Neural progenitor cell (in vitro differentiated cells): ENCODE data around the gene GRAMD1B. TPM values are rescaled to one million over a fixed set of nuclear protein-coding genes. Genes with fewer than 3 reads are reported as not detected.
A peak's percentile ranks its signal among the peaks of the same experiment; 100 is the strongest.

Source experiments
- DNase-seq: peaks from one replicate; pipeline ENCODE4 v3.0.0-alpha.2; 2016; ENCODE audit warnings: low spot score
- H2AFZ ChIP-seq: fragments of 200-600 bp; sonication (generic); replicated peaks from 2 replicates; pipeline ENCODE4 v1.6.1; 2016; ENCODE audit warnings: antibody characterized with exemption
- H3F3A ChIP-seq: fragments of 200-600 bp; sonication (generic); 2 replicates; pipeline ENCODE4 v1.6.1; 2016; ENCODE audit warnings: antibody characterized with exemption, low read depth
- H3K27ac ChIP-seq: fragments of 200-600 bp; sonication (generic); 2 replicates; pipeline ENCODE4 v1.5.1; 2016; ENCODE audit warnings: mild to moderate bottlenecking
- H3K27me3 ChIP-seq: fragments of 200-600 bp; sonication (generic); 2 replicates; pipeline ENCODE4 v1.6.1; 2016; ENCODE audit warnings: mild to moderate bottlenecking, moderate library complexity
- H3K36me3 ChIP-seq: fragments of 200-600 bp; sonication (generic); 2 replicates; pipeline ENCODE4 v1.5.1; 2016
- H3K4me1 ChIP-seq: fragments of 200-600 bp; sonication (generic); 2 replicates; pipeline ENCODE4 v1.6.1; 2016; ENCODE audit warnings: mixed run types
- H3K4me2 ChIP-seq: fragments of 200-600 bp; sonication (generic); 2 replicates; pipeline ENCODE4 v1.6.1; 2016
- H3K4me3 ChIP-seq: fragments of 200-600 bp; sonication (generic); 2 replicates; pipeline ENCODE4 v1.5.1; 2016
- H3K79me2 ChIP-seq: fragments of 200-600 bp; sonication (generic); 2 replicates; pipeline ENCODE4 v1.6.1; 2016; ENCODE audit warnings: low read depth
- H3K9ac ChIP-seq: fragments of 200-600 bp; sonication (generic); 2 replicates; pipeline ENCODE4 v1.6.1; 2016
- H3K9me3 ChIP-seq: fragments of 200-600 bp; sonication (generic); 2 replicates; pipeline ENCODE4 v1.5.1; 2016; ENCODE audit warnings: low read depth
- H4K20me1 ChIP-seq: fragments of 200-600 bp; sonication (generic); 2 replicates; pipeline ENCODE4 v1.6.1; 2016; ENCODE audit warnings: low read depth
- H3K27ac Mint-ChIP-seq: 3 replicates; pipeline ENCODE4 v1.8.0; 2021; ENCODE audit warnings: mixed read lengths
- H3K27me3 Mint-ChIP-seq: 2 replicates; pipeline ENCODE4 v1.8.0; 2022; ENCODE audit warnings: low read depth, mild to moderate bottlenecking, inconsistent platforms, moderate library complexity, mixed read lengths; ENCODE audit not compliant: insufficient read depth
- H3K36me3 Mint-ChIP-seq: 3 replicates; pipeline ENCODE4 v1.8.0; 2021; ENCODE audit warnings: mixed read lengths
- H3K4me1 Mint-ChIP-seq: 3 replicates; pipeline ENCODE4 v1.8.0; 2021; ENCODE audit warnings: mixed read lengths
- H3K4me3 Mint-ChIP-seq: 3 replicates; pipeline ENCODE4 v1.8.0; 2021; ENCODE audit warnings: mild to moderate bottlenecking, moderate library complexity, mixed read lengths
- H3K9me3 Mint-ChIP-seq: 3 replicates; pipeline ENCODE4 v1.8.0; 2020; ENCODE audit warnings: mixed read lengths
- CTCF ChIP-seq: fragments of 200-600 bp; sonication (generic); IDR thresholded peaks from 2 replicates; pipeline ENCODE4 v1.5.1; 2017; ENCODE audit warnings: antibody characterized with exemption, mild to moderate bottlenecking
- EZH2 ChIP-seq: fragments of 200-600 bp; sonication (generic); IDR thresholded peaks from 2 replicates; pipeline ENCODE4 v1.6.1; 2017; ENCODE audit warnings: antibody characterized with exemption, mild to moderate bottlenecking, moderate library complexity
- EZH2phosphoT487 ChIP-seq: fragments of 200-600 bp; sonication (generic); IDR thresholded peaks from 2 replicates; pipeline ENCODE4 v1.6.1; 2017; ENCODE audit warnings: antibody characterized with exemption
- total RNA-seq: library from RNA; depleted of rRNA; stranded (reverse); fragments of >200 nt; gene quantifications from 2 replicates; pipeline ENCODE4 v1.2.3, GENCODE V29; 2015; ENCODE audit warnings: low replicate concordance

Gene GRAMD1B
- total RNA-seq, 1 donor from 2014 or later = 12.6 TPM

GRCh38 chr11:123479048-123479837 is 49.2 kb downstream of the GRAMD1B start:
- peaks cover 8% of the 10 kb centered on the region for H3K4me1 ChIP-seq
- Mint-ChIP-seq H3K27ac (no peak overlapping the region), H3K36me3 (peaks cover 14% of the 10 kb centered on the region), H3K4me1 (peaks cover 29% of the 10 kb centered on the region), H3K9me3 (no peaks in the 10 kb centered on the region), H3K4me3 (no peak overlapping the region), H3K27me3 (peaks cover 3% of the 10 kb centered on the region)
- peaks cover 11% of the 10 kb centered on the region for H3K79me2 ChIP-seq
- no peaks in the 10 kb centered on the region for H3K27me3 ChIP-seq
- H3K9me3 ChIP-seq = no peaks in the 10 kb centered on the region
- H3K4me3 ChIP-seq = no peak overlapping the region
- no peak overlapping the region for H3K9ac ChIP-seq
- peaks cover 12% of the 10 kb centered on the region for H4K20me1 ChIP-seq
- DNase-seq = no peak
- no peak overlapping the region for H2AFZ ChIP-seq
- TF ChIP-seq CTCF (no peak), EZH2 (no peak), EZH2phosphoT487 (no peak)
- peaks cover 12% of the 10 kb centered on the region for H3F3A ChIP-seq
- H3K27ac ChIP-seq = no peak overlapping the region
- H3K36me3 ChIP-seq = no peaks in the 10 kb centered on the region
- no peak overlapping the region for H3K4me2 ChIP-seq

DNA sequence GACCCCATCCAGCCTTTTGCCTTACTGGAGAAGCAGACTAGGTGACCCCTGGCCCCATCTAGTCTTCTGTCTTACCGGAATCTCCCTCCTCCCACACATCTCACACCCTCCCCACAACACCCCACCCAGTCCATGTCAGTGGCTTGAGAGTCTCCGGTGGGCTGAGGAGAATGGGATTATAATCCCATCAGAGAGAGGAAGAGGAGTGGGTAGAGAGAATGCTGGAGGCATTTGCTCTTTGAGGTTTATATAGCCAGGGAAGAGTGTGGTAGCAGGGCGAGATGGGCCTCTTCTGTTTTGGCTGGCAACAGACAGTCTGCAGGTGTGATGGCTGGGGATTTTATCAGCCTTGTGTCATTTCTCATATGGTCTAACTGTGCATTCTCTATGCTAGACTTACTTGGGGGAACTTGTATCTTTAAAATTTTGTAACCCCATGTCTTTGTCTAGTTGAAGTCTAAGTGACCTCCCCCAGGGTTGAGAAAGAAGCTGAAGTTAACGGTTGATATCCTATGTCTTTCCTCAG is 50.3 kb downstream of the GRAMD1B start:
- Mint-ChIP-seq H3K36me3 (peaks cover 14% of the 10 kb centered on the region), H3K9me3 (no peaks in the 10 kb centered on the region), H3K4me3 (no peak overlapping the region), H3K27ac (peak overlapping the region; percentile 39), H3K4me1 (peaks cover 18% of the 10 kb centered on the region), H3K27me3 (peaks cover 3% of the 10 kb centered on the region)
- peaks cover 12% of the 10 kb centered on the region for H4K20me1 ChIP-seq
- H3K4me2 ChIP-seq = no peak overlapping the region
- H3F3A ChIP-seq = peaks cover 12% of the 10 kb centered on the region
- peaks cover under 1% of the 10 kb centered on the region for H3K4me1 ChIP-seq
- no peak overlapping the region for H2AFZ ChIP-seq
- no peaks in the 10 kb centered on the region for H3K9me3 ChIP-seq
- H3K4me3 ChIP-seq = no peak overlapping the region
- DNase-seq = no peak
- H3K27me3 ChIP-seq = no peaks in the 10 kb centered on the region
- H3K79me2 ChIP-seq = peaks cover 11% of the 10 kb centered on the region
- H3K9ac ChIP-seq = no peak overlapping the region
- H3K36me3 ChIP-seq = no peaks in the 10 kb centered on the region
- no peak overlapping the region for H3K27ac ChIP-seq
- TF ChIP-seq CTCF = no peak
- no peak for TF ChIP-seq EZH2phosphoT487
- TF ChIP-seq EZH2 = no peak

DNA sequence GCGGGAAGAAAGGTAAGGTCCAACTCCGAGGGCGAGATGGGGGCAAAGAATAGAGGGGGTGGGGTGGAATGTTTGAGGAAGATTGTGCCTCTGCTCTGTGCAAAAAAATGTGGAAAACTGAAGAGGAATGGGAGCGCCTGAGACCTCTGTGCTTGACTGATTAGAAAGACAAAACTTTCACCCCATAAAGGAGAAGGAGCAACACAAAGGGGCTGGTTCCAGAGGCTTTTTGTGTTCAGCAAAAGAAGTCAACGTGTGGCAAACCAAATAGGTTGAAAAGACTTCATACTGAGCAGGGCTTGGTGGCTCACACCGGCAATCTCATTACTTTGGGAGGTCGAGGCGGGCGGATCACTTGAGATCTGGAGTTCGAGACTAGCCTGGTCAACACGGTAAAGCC is 50.8 kb downstream of the GRAMD1B start:
- H3K36me3 ChIP-seq = no peaks in the 10 kb centered on the region

More for the DNA sequence above, 50.8 kb downstream of the GRAMD1B start:
- Mint-ChIP-seq H3K36me3 (peaks cover 12% of the 10 kb centered on the region), H3K27ac (no peak overlapping the region), H3K4me3 (no peak overlapping the region), H3K27me3 (peaks cover 3% of the 10 kb centered on the region), H3K4me1 (peaks cover 12% of the 10 kb centered on the region), H3K9me3 (no peaks in the 10 kb centered on the region)
- H3F3A ChIP-seq = peaks cover 12% of the 10 kb centered on the region
- no peaks in the 10 kb centered on the region for H3K27me3 ChIP-seq
- peak; percentile 29 for DNase-seq
- H3K79me2 ChIP-seq = peaks cover 11% of the 10 kb centered on the region
- TF ChIP-seq EZH2 (no peak), EZH2phosphoT487 (no peak), CTCF (no peak)
- H3K4me3 ChIP-seq = no peak overlapping the region
- no peak overlapping the region for H3K27ac ChIP-seq
- no peaks in the 10 kb centered on the region for H3K4me1 ChIP-seq
- H3K9me3 ChIP-seq = no peaks in the 10 kb centered on the region
- H4K20me1 ChIP-seq = peaks cover 12% of the 10 kb centered on the region
- no peak overlapping the region for H3K4me2 ChIP-seq
- no peak overlapping the region for H2AFZ ChIP-seq
- H3K9ac ChIP-seq = no peak overlapping the region
